GM19035 (cell line): ENCODE results near the gene RIC3.

ENCODE experiments used
- ATAC-seq: cut with Tn5 transposase; IDR thresholded peaks from one replicate; pipeline ENCODE4 v1.9.1; 2021; ENCODE audit not compliant: unreplicated experiment

RIC3 gene, protein sequence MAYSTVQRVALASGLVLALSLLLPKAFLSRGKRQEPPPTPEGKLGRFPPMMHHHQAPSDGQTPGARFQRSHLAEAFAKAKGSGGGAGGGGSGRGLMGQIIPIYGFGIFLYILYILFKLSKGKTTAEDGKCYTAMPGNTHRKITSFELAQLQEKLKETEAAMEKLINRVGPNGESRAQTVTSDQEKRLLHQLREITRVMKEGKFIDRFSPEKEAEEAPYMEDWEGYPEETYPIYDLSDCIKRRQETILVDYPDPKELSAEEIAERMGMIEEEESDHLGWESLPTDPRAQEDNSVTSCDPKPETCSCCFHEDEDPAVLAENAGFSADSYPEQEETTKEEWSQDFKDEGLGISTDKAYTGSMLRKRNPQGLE

DNA sequence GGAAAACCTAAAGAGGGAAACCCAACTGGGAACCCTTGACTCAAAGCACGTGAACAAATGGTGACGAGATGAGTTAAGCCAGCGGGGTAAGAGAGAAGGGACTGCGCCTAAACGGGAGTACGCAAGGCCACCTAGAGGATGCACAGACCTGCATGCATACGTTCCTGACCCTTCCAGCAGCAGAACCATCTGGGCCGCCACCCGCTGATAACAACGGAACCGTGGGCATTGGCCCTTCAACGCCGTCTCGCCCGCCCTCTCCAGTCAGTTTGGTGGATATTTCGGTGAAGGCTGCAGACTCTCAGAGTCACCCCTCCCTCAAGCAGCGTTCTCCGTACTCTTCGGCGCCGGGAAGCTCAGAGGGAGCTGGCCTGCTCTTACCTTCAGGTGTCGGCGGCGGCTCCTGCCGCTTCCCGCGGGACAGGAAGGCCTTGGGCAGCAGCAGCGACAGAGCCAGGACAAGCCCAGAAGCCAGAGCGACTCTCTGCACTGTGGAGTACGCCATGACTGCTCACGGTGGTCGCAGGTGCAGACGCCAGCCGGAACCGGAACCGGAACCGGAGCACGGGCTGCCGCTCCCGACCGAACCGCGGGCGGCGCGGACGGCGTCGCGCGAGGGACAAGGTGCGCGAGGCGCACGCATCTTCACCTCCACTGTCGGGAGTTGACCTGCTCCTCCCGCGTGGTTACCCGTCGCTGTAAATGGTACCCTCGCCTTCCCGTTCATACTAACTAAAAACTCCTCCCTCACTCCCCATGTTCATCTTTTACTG lies at the start of gene RIC3:
RIC3 (minus strand) TSS at position 541 of the 773 bp plus-strand sequence; CDS start at position 505, 36 bp downstream.
- ATAC-seq: peak; percentile 79

DNA sequence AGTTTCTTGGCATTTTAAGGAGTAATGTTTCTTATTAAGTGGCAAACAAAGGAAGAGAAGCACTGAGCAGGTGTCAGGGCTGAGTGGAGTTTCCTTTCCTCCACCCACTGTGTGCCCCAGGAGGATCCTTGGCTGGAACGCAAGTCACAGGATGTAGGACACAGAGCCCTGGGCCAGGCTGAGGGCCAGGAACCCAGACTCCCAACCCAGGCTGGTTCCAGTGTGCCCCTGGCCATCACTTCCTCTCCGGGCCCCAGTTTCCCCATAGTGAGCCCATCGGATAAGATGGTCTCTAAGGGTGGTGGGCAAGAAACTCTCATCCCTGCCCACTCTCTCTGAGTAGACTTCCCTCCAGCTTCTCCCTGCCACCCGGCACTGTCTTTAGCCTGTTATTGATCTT lies 49.6 kb upstream of the RIC3 start:
- ATAC-seq: no peak

DNA sequence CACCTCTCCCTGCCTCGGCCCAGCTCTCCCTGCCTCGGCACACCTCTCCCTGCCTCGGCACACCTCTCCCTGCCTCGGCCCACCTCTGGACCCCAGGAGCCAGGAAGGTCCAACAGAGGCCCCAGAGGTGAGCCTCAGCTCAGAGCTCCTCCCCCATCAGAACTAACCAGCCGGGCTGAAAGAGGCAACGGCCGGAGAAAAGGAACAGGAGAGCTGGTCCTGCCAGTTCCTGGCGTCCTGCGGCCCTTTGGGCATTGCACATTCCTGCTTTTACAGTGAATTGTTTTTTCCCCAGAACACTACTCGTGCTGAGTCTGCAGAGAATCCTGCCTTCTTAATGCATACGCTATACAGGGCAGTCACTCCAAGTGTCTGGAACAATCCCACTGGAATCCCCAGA lies 49.1 kb upstream of the RIC3 start:
- no peak for ATAC-seq

DNA sequence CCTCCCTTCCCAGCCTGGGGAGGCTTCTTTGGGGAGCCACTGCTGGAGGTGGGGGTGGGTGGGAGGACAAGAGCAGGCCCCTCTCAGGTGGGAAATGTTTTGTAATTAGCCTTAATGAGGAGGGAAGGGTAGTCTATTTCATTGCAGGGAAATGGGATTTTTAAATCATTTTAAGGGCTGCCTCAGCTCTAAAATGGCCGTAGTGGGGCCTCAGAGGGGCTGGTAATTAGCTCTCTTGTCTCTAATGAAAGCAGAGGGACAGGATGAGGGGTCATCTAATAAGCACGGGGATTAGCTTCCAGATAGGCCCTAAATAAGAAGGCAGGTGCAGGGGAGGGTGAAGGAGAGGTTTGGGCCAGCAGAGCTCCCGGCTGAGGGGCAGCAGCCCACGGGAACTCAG lies 48.3 kb upstream of the RIC3 start:
- ATAC-seq: no peak

DNA sequence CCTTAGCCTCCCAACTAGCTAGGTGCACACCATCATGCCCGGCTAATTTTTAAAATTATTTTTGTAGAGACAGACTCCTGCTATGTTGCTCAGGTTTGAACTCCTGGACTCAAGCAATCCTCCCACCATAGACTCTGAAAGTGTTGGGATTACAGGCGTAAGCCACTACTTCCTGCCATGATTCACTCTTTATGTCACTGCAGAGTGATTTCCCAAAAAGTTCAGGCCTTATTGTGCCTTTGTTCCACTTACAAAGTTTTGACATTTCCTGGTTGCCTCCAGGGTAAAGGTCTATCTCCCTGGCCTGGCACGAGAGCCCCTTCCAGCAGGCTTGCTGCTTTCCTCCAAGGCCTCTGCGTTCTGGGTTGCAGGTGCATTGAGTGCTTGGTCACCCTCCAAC lies 44.6 kb upstream of the RIC3 start:
- ATAC-seq: no peak

DNA sequence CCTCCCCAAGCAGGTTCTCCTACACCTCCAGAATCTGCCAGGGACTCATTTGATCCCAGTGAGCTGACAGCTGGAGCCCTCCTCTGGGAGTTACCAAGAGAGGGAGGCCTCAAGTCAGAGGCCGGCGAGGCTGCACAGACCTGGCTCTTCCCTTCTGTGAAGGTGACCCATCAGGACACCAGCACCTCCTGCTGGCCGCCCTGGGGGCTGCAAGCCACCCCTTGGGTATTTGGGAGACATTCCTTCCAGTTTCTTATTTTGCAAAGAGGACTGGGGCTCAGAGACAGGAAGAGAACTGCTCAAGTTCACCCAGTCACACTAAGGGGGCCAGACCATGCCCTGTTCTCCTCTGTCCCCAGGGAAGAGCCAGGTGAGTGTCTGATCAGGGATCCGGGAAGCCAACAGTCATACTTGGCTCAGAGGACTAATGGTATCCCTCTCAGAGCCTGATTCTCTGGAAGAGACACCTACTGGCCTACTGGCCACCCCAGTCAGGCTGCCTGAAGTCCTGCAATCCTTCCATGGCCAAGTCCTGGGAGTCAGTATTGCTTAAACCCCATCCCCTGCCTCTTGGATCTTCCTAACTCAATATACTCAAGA lies 40.5 kb upstream of the RIC3 start:
- no peak for ATAC-seq

DNA sequence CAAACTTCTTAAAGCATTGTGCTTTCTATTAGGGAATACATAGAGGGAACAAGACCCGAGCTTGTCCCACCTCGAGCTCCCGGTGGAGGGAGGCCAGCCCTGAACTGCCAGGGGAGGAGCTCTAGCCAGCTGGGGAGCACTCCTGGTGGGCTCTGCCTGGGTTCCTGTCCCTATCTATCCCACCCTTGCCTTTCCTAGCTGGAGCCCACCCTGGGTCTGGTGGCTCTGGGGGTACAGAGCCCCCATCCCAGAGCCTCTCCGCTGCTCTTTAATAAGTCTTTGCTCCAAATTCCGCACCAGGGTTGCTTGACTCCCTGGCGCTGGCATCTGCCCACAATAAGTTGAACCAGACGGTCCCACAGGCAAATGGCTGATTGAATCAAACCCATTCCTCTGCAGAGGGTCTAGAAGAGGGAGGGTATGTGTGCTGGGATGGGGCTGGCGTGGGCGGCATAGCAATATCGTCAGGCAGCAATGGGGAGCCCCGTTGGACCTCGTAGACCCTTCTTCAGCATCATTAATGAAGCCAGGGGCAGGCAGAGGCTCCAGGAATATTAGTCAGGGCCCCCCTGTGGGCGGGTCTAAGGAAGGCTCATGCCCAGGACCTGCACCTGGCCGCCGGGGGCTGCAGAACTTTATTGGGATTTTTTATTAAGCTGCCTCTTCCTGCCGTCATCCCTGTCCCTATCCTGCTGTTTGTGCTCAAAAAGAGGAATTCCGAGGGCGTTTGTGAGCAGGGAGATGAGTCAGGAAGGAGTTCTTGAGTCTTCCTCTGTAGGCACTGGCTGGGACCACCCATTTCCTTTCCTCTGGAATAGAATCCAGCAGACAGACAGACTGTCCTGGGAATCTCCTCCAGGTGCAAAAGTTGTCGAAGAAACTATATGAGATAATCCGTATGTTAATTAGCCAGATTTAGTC lies 38.5 kb upstream of the RIC3 start:
- no peak for ATAC-seq

DNA sequence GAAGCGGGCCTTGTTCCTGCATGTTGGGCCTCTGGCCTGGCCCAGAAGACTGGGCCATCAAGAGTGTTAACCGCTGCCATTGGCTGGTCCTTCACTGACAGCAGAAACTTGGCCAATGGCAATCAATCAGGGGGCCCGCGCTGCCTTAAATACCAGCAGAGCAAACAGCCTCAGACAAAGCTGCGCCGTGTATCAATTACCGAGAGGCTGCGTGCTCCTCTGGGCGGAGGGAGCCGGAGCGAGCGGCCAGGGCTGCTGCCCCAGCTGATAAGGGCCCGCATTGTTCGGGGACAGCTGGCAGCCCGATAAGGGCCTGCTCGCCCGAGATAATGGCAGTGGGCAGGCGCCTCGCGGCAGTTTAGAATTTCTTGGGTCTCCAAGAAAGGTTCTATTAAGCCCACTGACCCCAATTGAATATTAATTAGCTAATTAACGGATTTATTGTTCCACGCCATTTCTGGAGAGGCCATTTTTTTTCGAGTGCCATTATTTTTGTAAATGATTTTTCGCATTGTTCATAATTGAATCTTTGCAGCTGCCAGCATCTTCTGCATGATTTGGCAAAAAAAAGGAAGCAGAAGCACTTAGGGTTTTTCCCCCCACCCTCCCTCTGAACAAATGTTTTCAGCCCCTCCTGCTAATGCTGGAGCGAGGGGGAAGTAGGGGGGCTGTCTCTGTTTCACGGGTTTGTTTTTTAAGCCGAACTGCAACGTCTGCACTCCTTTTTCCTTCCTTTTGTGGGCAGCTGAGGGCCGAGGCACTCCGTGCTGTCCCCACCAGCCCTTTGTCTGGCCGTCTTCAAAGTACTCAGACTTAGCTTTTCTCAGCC lies 37.6 kb upstream of the RIC3 start:
- no peak for ATAC-seq

DNA sequence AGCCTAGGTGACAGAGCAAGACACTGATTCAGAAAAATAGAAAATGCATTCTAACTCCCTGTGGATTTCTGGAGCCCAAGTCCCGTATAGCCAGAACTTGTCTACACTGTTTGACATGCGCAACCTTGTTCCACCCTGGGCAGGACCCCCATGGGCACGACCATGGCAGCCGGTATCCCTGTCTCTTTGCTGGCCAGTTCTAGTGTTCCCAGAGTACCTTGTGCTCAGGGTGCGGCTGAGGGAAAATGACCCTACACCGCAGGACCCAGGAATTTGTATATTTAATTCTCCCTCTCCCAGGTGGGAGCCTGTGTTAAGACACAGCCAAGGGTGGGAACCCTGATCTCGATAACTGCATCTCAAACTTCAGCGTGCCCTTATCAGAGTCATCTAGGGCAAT lies 36.7 kb upstream of the RIC3 start:
- ATAC-seq: no peak

DNA sequence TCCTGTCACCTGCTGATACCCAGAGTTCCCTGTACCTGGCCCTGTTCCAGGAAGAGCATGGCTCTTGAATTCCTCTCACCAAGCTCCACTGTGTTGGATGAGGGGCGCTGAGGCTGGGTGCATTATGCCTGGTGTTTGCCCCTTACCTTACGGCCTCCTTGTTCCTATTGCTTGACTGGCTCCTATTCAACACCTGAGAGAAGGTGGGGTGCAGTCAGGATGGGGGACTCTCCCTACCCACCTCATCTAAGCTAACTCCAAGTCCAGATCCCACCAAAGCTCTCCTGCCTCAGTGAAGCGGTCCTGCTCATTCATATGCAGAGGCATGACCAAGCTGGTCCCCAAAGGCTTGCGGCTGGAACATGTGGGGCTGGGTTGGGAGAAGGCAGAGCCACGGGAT lies 35.8 kb upstream of the RIC3 start:
- ATAC-seq: no peak

DNA sequence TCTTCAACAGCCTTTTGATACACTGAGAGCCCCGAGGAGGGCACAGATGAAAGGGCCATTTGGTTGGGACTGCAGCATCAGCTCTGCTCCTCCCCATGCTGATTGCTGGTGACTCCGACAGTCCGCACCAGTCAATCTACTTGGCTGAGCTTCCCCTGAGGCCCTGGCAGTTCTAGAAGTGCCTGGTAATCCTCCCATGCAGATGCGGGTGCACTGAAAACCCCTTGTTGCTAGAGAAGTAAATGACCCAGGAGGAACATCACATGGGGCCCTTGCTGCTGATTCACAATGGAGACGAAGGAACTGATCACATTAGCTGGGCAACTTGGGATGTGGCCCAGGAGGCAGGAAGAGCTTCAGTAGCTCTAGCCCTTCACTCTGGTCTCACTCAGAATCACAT lies 35.2 kb upstream of the RIC3 start:
- ATAC-seq: no peak

DNA sequence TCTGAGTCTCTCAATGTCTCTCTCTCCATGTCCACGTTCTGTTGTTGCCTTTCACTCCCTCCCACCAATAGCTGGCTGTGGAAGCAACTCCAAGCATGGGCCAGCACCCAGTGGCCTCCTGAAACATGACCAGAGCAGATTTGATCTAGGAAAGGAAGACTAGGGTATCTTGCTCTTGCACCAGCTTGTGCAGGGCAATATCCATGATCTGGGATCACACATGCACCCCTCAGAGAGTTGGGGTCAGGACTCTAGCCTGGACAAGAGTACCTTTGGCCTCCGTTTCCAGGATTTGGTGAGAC lies 34.5 kb upstream of the RIC3 start:
- no peak for ATAC-seq

DNA sequence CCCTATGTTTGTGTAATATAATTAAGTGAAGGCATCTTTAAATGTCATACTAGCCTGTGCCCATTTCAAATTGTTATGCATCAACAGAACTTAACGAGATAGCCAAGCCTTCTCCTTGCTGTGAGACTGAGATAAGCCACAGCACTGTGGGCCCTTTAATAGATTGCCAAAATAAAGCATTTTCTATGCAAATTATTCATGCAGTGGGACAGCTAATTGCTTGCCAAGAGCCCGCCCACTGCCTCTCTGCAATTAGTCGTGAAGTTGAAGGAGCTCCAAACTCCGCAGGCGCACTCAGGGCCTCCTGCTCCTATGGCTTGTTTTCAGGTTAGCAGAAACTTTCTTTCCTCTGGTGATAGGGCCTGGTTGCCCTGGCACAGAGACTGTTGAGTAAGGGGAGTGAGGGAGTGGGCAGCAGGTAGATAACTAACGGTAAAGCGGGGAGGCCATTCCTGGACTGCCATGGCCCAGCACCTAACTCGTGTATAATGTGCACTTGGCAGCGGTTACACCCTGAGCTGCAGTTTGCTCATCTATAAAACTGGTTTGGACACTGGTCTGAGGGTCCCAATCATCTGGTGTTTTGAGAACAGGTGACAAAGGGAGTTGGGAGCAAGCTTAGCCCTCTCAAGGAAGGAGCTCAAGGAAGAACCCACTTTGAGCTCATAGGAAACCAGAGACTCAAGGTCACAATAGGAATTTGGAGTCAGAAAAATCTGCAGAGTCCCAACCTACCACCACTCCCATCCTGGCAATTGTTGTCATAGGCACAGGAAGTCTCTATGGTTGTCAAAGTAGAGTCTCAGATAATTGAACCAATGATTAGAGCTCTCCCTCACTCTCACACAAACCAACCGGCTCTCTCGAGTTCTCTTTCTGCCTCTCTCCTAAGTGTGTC lies 33.9 kb upstream of the RIC3 start:
- ATAC-seq: no peak

DNA sequence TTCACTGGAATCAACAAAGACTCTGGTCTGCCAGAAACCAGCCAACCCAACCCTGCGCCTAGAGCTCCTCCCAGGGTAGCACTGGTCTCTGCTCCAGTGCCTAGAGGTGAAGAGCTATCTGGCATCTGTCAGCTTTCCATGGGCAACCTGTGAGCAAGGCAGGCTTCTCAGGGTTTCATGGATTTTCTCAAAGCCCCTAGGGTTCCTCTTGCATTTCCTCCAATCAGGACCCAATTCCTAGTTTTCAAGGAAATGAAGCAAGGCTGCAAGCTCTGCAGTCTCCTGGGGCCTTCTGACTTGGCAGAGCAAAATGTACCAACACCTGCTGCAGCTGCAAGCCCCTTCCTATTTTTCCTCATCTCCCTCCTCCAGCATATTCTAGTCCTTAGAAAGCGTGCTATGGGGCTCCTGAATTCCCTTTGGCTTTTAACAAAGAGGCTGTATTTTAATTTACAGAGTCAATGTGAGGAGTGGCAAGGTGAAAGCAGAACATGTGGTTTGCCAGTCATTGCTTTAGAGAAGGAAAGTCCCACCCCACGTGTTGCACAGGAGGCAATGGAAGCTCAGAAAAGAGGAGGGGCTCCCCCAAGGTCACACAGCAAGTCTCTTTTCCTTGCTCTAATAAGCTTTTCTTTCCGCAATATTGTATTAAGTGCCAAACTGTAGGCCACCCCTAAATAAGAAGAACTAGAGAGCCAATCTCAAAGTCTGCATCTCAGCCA lies 33.0 kb upstream of the RIC3 start:
- ATAC-seq: peak; percentile 80

DNA sequence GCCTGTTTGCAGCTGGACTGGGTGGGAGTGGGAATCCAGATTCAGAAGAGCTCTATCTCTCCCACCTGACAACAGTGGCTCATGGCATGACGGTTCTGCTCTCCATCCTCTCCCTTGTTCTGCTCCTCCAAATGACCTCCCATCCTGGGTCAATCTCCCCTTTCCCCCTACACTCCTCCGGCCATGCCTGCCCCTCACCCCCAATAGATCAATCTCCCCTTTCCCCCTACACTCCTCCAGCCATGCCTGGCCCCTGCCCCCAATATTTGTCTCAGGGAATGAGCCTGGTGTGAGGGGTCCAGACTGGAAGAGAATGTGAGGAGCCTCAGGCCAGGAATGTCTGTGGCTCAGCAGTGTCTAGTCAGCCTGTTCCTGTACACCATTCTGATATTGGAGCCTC lies 30.9 kb upstream of the RIC3 start:
- no peak for ATAC-seq

DNA sequence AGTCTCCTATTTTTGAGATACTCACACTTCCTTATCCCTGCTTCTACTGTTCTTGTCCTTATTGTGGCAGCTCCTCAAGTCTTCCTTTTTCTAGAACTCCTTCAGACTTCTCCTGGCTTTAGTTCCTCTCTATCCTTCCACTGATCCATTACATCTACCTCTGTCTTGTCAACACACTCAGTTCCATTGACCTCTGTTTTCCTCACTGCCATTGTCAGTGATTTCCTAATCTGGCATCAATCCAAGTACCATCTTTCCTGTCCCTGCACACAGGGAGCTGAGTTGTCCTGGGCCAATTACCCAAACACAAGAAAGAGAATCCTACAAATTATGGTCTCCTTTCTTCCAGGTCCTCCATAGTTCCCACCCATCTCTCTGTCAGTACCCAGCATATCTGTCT lies 27.9 kb upstream of the RIC3 start:
- no peak for ATAC-seq

DNA sequence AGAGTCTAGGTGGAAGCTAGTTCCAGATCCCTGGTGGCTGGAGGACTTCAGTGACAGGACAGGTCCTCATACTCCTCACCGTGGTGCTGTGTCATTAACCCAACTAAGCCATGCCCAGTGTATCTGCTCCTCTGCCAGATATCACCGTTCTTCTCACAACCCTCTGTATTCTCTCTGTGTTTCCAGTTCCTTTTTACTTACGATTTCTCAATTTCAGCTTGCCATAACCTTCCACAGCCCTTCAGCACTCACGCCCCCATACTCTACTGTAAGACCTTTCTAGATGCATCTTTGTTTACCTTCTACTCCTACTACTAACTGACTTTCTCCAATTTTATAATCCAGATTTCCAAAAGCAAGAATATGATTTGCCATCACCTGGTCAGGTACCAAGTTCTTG lies 26.1 kb upstream of the RIC3 start:
- no peak for ATAC-seq

DNA sequence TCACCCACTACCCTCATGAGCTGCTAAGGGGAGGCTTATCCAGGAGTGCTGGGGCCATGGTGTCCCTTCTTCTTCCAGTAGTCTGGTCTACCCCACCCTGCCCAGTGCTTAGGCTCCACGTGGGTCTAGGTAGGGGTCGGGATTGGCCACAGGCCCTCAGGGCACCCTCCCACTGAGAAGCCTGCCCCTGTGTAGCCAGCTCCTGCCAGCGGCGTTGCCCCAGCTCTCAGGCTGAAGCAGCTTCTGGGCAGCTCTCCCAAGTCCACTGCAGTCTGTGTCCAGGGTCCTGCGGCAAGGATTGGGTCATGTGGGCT lies 24.0 kb upstream of the RIC3 start:
- ATAC-seq: no peak
